ENCODE measurements around the gene WNT3A. TPM values are rescaled to one million over a fixed set of nuclear protein-coding genes. Genes with fewer than 3 reads are reported as not detected.

The WNT3A gene
- polyA plus RNA-seq, 2 donors, result 0.69 to 1.3 TPM

GRCh38 chr1:228096416-228097332 lies 89.9 kb downstream of the WNT3A start:
- H3K36me3 ChIP-seq (ENCODE audit: control insufficient read depth in 2 of 2, insufficient read depth in 2 of 2, low read length in 1 of 2), result peaks cover 4 to 40% of the 10 kb centered on the region in 2 donors
- peaks cover 3 to 4% of the 10 kb centered on the region in 2 donors for H3K9me3 ChIP-seq (ENCODE audit: control insufficient read depth in 2 of 2, insufficient read depth in 1 of 2, low read depth in 1 of 2, low read length in 1 of 2)
- no peaks in the 10 kb centered on the region for H3K27me3 ChIP-seq (ENCODE audit: control insufficient read depth in 1 of 2, insufficient read depth in 2 of 2, low read length in 2 of 2)
- peaks cover 8 to 23% of the 10 kb centered on the region in 2 donors for H3K4me1 ChIP-seq (ENCODE audit: control insufficient read depth in 2 of 2, insufficient read depth in 2 of 2, low read length in 1 of 2)
- no peak overlapping the region for H3K4me3 ChIP-seq (ENCODE audit: low read depth in 1 of 2, low read length in 2 of 2)
- 93 to 94% methylated on average over 13 of the region's 13 CpGs for WGBS, 2 donors
- no peak overlapping the region for H3K27ac ChIP-seq (ENCODE audit: low read depth in 2 of 2, low read length in 1 of 2)

GRCh38 chr1:228097333-228098081 lies 90.7 kb downstream of the WNT3A start:
- H3K36me3 ChIP-seq (ENCODE audit: control insufficient read depth in 2 of 2, insufficient read depth in 2 of 2, low read length in 1 of 2), result peaks cover 4 to 40% of the 10 kb centered on the region in 2 donors
- no peak overlapping the region for H3K4me3 ChIP-seq (ENCODE audit: low read depth in 1 of 2, low read length in 2 of 2)
- 88 to 89% methylated on average over 34 of the region's 34 CpGs for WGBS, 2 donors
- peaks cover 3 to 4% of the 10 kb centered on the region in 2 donors for H3K9me3 ChIP-seq (ENCODE audit: control insufficient read depth in 2 of 2, insufficient read depth in 1 of 2, low read depth in 1 of 2, low read length in 1 of 2)
- H3K27me3 ChIP-seq (ENCODE audit: control insufficient read depth in 1 of 2, insufficient read depth in 2 of 2, low read length in 2 of 2), result no peaks in the 10 kb centered on the region
- no peak overlapping the region for H3K27ac ChIP-seq (ENCODE audit: low read depth in 2 of 2, low read length in 1 of 2)
- H3K4me1 ChIP-seq (ENCODE audit: control insufficient read depth in 2 of 2, insufficient read depth in 2 of 2, low read length in 1 of 2), result peaks cover 14 to 21% of the 10 kb centered on the region in 2 donors

GRCh38 chr1:228098323-228098931 lies 91.6 kb downstream of the WNT3A start:
- Histone ChIP-seq H3K27me3 (ENCODE audit: control insufficient read depth in 1 of 2, insufficient read depth in 2 of 2, low read length in 2 of 2) (no peaks in the 10 kb centered on the region), H3K36me3 (ENCODE audit: control insufficient read depth in 2 of 2, insufficient read depth in 2 of 2, low read length in 1 of 2) (peaks cover 4 to 40% of the 10 kb centered on the region in 2 donors), H3K4me3 (ENCODE audit: low read depth in 1 of 2, low read length in 2 of 2) (no peak overlapping the region), H3K4me1 (ENCODE audit: control insufficient read depth in 2 of 2, insufficient read depth in 2 of 2, low read length in 1 of 2) (peaks cover 12 to 14% of the 10 kb centered on the region in 2 donors), H3K9me3 (ENCODE audit: control insufficient read depth in 2 of 2, insufficient read depth in 1 of 2, low read depth in 1 of 2, low read length in 1 of 2) (peaks cover 3 to 4% of the 10 kb centered on the region in 2 donors), H3K27ac (ENCODE audit: low read depth in 2 of 2, low read length in 1 of 2) (no peak overlapping the region)
- WGBS, 2 donors, result 86 to 89% methylated on average over 25 to 28 of the region's 28 CpGs

- H3K4me1 ChIP-seq (ENCODE audit: control insufficient read depth in 2 of 2, insufficient read depth in 2 of 2, low read length in 1 of 2), result peaks cover 11 to 12% of the 10 kb centered on the region in 2 donors
- H3K27me3 ChIP-seq (ENCODE audit: control insufficient read depth in 1 of 2, insufficient read depth in 2 of 2, low read length in 2 of 2), result no peaks in the 10 kb centered on the region
- 67 to 70% methylated on average over 4 of the region's 4 CpGs for whole genome bisulfite sequencing, 2 donors
- H3K27ac ChIP-seq (ENCODE audit: low read depth in 2 of 2, low read length in 1 of 2), result no peak overlapping the region
- H3K4me3 ChIP-seq (ENCODE audit: low read depth in 1 of 2, low read length in 2 of 2), result no peak overlapping the region
- peaks cover 4 to 40% of the 10 kb centered on the region in 2 donors for H3K36me3 ChIP-seq (ENCODE audit: control insufficient read depth in 2 of 2, insufficient read depth in 2 of 2, low read length in 1 of 2)
- H3K9me3 ChIP-seq (ENCODE audit: control insufficient read depth in 2 of 2, insufficient read depth in 1 of 2, low read depth in 1 of 2, low read length in 1 of 2), result peaks cover 3 to 4% of the 10 kb centered on the region in 2 donors
Measured at GRCh38 chr1:228099331-228099732, 92.5 kb downstream of the WNT3A start.

- 72 to 74% methylated on average over 12 of the region's 12 CpGs for WGBS, 2 donors
- H3K27me3 ChIP-seq (ENCODE audit: control insufficient read depth in 1 of 2, insufficient read depth in 2 of 2, low read length in 2 of 2), result no peaks in the 10 kb centered on the region
- H3K4me3 ChIP-seq (ENCODE audit: low read depth in 1 of 2, low read length in 2 of 2), result no peak overlapping the region
- H3K4me1 ChIP-seq (ENCODE audit: control insufficient read depth in 2 of 2, insufficient read depth in 2 of 2, low read length in 1 of 2), result peaks cover 9 to 10% of the 10 kb centered on the region in 2 donors
- H3K9me3 ChIP-seq (ENCODE audit: control insufficient read depth in 2 of 2, insufficient read depth in 1 of 2, low read depth in 1 of 2, low read length in 1 of 2), result no peaks in the 10 kb centered on the region
- peak overlapping the region in 1 of 2 donors; percentile 73 for H3K27ac ChIP-seq (ENCODE audit: low read depth in 2 of 2, low read length in 1 of 2)
- peaks cover 5 to 42% of the 10 kb centered on the region in 2 donors for H3K36me3 ChIP-seq (ENCODE audit: control insufficient read depth in 2 of 2, insufficient read depth in 2 of 2, low read length in 1 of 2)
Measured at GRCh38 chr1:228100822-228101613, 94.2 kb downstream of the WNT3A start.

- Histone ChIP-seq H3K4me3 (ENCODE audit: low read depth in 1 of 2, low read length in 2 of 2) (peak overlapping the region; percentile 71 to 87), H3K9me3 (ENCODE audit: control insufficient read depth in 2 of 2, insufficient read depth in 1 of 2, low read depth in 1 of 2, low read length in 1 of 2) (no peaks in the 10 kb centered on the region), H3K27ac (ENCODE audit: low read depth in 2 of 2, low read length in 1 of 2) (peak overlapping the region in 1 of 2 donors; percentile 73), H3K27me3 (ENCODE audit: control insufficient read depth in 1 of 2, insufficient read depth in 2 of 2, low read length in 2 of 2) (no peaks in the 10 kb centered on the region), H3K36me3 (ENCODE audit: control insufficient read depth in 2 of 2, insufficient read depth in 2 of 2, low read length in 1 of 2) (peaks cover 7 to 44% of the 10 kb centered on the region in 2 donors), H3K4me1 (ENCODE audit: control insufficient read depth in 2 of 2, insufficient read depth in 2 of 2, low read length in 1 of 2) (peaks cover 8 to 10% of the 10 kb centered on the region in 2 donors)
- WGBS, 2 donors, result 29 to 34% methylated on average over 15 of the region's 15 CpGs
Measured at GRCh38 chr1:228101614-228101993, 94.8 kb downstream of the WNT3A start.

GRCh38 chr1:228101994-228102790 lies 95.4 kb downstream of the WNT3A start:
- 3 to 4% methylated on average over 54 to 73 of the region's 73 CpGs for WGBS, 2 donors
- Histone ChIP-seq H3K36me3 (ENCODE audit: control insufficient read depth in 2 of 2, insufficient read depth in 2 of 2, low read length in 1 of 2) (peaks cover 7 to 40% of the 10 kb centered on the region in 2 donors), H3K27ac (ENCODE audit: low read depth in 2 of 2, low read length in 1 of 2) (peak overlapping the region; percentile 92 to 99), H3K4me1 (ENCODE audit: control insufficient read depth in 2 of 2, insufficient read depth in 2 of 2, low read length in 1 of 2) (peaks cover 7 to 8% of the 10 kb centered on the region in 2 donors), H3K4me3 (ENCODE audit: low read depth in 1 of 2, low read length in 2 of 2) (peak overlapping the region; percentile 71 to 87), H3K9me3 (ENCODE audit: control insufficient read depth in 2 of 2, insufficient read depth in 1 of 2, low read depth in 1 of 2, low read length in 1 of 2) (no peaks in the 10 kb centered on the region), H3K27me3 (ENCODE audit: control insufficient read depth in 1 of 2, insufficient read depth in 2 of 2, low read length in 2 of 2) (no peaks in the 10 kb centered on the region)

GRCh38 chr1:228102791-228103620 lies 96.2 kb downstream of the WNT3A start, which contains the start of gene C1orf35:
TSS of gene C1orf35 (minus strand) at chr1:228103325. CDS start at chr1:228103227, 98 bp downstream.
- 0% methylated on average over 77 to 104 of the region's 104 CpGs for WGBS, 2 donors
- Histone ChIP-seq H3K36me3 (ENCODE audit: control insufficient read depth in 2 of 2, insufficient read depth in 2 of 2, low read length in 1 of 2) (peaks cover 7 to 37% of the 10 kb centered on the region in 2 donors), H3K4me1 (ENCODE audit: control insufficient read depth in 2 of 2, insufficient read depth in 2 of 2, low read length in 1 of 2) (peaks cover 5 to 8% of the 10 kb centered on the region in 2 donors)

More at GRCh38 chr1:228102791-228103620, 96.2 kb downstream of the WNT3A start, which contains the start of gene C1orf35:
- Histone ChIP-seq H3K4me3 (ENCODE audit: low read depth in 1 of 2, low read length in 2 of 2) (peak within 1 kb of the TSS; percentile 71 to 87), H3K27ac (ENCODE audit: low read depth in 2 of 2, low read length in 1 of 2) (peak within 1 kb of the TSS; percentile 92 to 99), H3K9me3 (ENCODE audit: control insufficient read depth in 2 of 2, insufficient read depth in 1 of 2, low read depth in 1 of 2, low read length in 1 of 2) (no peaks in the 10 kb centered on the region), H3K27me3 (ENCODE audit: control insufficient read depth in 1 of 2, insufficient read depth in 2 of 2, low read length in 2 of 2) (no peaks in the 10 kb centered on the region)

Data from esophagus (tissue), 2 donors.